ENCODE results near the gene MYO15A. TPM values are rescaled to one million over a fixed set of nuclear protein-coding genes. Genes with fewer than 3 reads are reported as not detected.

MYO15A gene
- total RNA-seq, 1 donor from 2014 or later = 3.3 TPM

DNA sequence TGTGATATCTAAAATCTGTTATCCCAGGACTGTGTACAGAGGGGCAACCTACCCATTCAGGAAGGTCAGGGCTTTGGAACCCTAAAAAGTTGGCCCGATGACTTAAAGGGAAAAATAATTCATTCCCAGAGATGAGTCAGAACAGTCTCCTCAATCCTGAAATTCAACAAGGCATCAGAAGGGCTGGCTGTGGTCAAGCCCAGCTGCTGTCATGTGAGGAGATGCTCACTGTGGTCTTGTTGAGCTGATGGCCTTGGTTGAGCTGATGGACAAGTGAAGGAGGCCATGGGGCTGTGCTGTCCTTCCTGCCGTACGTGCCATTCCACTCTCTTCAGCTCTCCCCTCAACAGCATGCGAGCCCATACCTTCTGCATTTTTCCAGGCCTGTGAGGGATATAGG lies 41.7 kb upstream of the MYO15A start:
- no peaks in the 10 kb centered on the region for H3K9me3 ChIP-seq
- ATAC-seq (no peak), DNase-seq (no peak)
- H3K27ac ChIP-seq = no peak overlapping the region
- intact Hi-C loops (cut with DNase I) = no loop called here
- TF ChIP-seq, protein P1, sequence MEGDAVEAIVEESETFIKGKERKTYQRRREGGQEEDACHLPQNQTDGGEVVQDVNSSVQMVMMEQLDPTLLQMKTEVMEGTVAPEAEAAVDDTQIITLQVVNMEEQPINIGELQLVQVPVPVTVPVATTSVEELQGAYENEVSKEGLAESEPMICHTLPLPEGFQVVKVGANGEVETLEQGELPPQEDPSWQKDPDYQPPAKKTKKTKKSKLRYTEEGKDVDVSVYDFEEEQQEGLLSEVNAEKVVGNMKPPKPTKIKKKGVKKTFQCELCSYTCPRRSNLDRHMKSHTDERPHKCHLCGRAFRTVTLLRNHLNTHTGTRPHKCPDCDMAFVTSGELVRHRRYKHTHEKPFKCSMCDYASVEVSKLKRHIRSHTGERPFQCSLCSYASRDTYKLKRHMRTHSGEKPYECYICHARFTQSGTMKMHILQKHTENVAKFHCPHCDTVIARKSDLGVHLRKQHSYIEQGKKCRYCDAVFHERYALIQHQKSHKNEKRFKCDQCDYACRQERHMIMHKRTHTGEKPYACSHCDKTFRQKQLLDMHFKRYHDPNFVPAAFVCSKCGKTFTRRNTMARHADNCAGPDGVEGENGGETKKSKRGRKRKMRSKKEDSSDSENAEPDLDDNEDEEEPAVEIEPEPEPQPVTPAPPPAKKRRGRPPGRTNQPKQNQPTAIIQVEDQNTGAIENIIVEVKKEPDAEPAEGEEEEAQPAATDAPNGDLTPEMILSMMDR (IDR thresholded peaks at IDR 0.05) = no peak
- H3K36me3 ChIP-seq = peaks cover 42% of the 10 kb centered on the region
- no peaks in the 10 kb centered on the region for H3K27me3 ChIP-seq (ENCODE audit: low read depth)
- H3K4me3 ChIP-seq = no peak overlapping the region
- H3K4me1 ChIP-seq = no peaks in the 10 kb centered on the region

DNA sequence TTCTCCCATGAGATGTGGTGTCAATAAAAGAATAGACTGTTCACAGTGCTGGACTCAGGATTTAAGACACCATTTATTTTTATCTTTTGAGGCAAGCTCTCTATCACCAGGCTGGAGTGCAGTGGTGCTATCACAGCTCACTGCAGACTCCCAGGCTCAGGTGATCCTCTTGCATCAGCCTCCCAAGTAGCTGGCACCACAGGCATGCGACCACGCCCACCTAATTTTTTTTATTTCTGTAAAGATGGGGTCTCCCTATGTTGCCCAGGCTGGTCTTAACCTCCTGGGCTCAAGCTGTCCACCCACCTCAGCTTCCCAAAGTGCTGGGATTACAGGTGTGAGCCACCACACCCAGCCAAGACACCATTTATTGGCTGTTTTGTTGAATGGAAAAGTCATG lies 39.5 kb upstream of the MYO15A start:
- intact Hi-C loops (cut with DNase I) = no loop called here

DNA sequence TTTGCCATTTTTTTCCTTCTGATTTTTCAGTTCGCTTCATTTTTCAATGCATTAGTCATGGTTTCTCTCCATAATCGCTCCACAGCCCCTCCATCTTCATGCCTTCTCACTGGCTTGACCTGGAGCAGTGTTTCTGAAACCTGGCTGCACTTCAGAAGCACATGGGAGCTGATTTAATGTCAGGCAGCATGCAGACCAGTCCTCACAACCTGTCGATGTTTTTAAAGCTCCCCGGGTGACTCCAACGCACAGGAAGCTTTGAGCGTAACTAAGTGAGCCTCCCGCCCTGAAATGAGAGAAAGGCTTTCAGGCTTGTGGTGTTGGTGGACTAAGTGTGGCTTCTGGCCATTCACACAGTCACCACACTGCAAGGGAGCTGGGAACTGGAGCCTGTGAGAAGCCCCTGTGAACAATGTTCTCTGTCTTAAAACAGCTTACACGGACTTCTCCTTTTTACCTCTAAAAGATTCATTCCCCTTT lies 37.7 kb upstream of the MYO15A start:
- DNase-seq = no peak
- intact Hi-C loops (cut with DNase I) = no loop called here
- H3K27ac ChIP-seq = no peak overlapping the region
- no peaks in the 10 kb centered on the region for H3K27me3 ChIP-seq (ENCODE audit: low read depth)
- no peak for ATAC-seq
- peaks cover 10% of the 10 kb centered on the region for H3K36me3 ChIP-seq
- H3K4me3 ChIP-seq = no peak overlapping the region
- TF ChIP-seq, protein P1 (IDR thresholded peaks at IDR 0.05) = no peak
- no peaks in the 10 kb centered on the region for H3K9me3 ChIP-seq
- no peaks in the 10 kb centered on the region for H3K4me1 ChIP-seq

More for the DNA sequence above, 39.5 kb upstream of the MYO15A start:
- no peak for DNase-seq
- TF ChIP-seq, protein P1 (IDR thresholded peaks at IDR 0.05) = no peak
- Histone ChIP-seq H3K9me3 (no peaks in the 10 kb centered on the region), H3K27ac (no peak overlapping the region), H3K4me3 (no peak overlapping the region), H3K36me3 (peaks cover 28% of the 10 kb centered on the region), H3K27me3 (ENCODE audit: low read depth) (no peaks in the 10 kb centered on the region), H3K4me1 (no peaks in the 10 kb centered on the region)
- no peak for ATAC-seq

DNA sequence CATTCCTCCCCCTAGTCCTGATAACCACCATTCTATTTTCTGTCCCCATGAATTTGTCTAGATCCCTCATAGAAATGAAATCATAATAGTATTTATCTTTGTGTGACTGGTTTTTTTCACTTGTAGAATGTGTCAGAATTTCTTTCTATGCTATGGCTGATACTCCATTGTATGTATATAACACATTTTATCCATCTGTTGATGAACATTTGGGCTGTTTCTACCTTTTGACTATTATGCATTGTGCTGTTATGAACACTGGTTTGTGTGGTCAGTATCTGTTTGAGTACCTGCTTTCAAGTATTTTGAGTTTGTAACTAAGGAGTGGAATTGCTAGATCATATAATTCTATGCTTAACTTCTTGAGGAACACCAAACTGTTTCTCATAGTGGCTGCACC lies 36.8 kb upstream of the MYO15A start:
- H3K27ac ChIP-seq = no peak overlapping the region
- H3K9me3 ChIP-seq = no peaks in the 10 kb centered on the region
- no peaks in the 10 kb centered on the region for H3K27me3 ChIP-seq (ENCODE audit: low read depth)
- TF ChIP-seq, protein P1 (IDR thresholded peaks at IDR 0.05) = no peak
- DNase-seq = no peak
- no peak for ATAC-seq
- intact Hi-C loops (cut with DNase I) = no loop called here
- H3K4me3 ChIP-seq = no peak overlapping the region
- H3K36me3 ChIP-seq = peaks cover 4% of the 10 kb centered on the region
- H3K4me1 ChIP-seq = no peaks in the 10 kb centered on the region

DNA sequence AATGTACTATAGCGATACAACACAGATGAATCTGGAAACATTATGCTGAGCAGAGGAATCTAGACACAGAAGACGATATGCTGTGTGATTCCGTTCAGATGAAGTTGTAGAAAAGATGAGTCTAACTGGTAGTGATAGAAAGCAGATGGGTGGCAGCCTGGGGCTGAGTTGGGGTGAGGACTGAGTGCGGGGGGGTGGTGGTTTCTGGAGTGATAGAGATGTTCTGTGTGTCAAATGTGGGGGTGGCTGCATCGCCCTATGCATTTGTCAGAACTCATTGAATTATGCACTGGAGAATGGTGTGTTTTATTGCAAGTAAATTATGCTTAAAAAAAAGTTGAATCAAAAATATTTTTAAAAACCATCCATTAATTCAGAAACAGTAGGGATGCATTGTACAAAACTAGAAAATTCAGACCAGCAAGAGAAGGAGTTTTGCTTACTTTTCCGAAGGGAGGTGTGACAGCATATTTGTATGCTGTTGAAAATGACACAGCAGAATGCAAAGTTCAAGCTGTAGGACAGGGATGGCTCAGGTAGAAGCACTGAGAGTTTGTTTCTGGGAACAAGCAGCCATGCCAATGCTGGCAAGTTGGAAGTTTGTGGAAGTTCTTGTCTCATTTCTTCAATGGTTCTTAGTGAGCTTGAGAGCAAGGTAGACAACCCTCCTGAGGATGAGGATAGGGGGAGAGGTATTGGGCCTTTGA lies 33.8 kb upstream of the MYO15A start:
- Histone ChIP-seq H3K4me3 (no peak overlapping the region), H3K4me1 (no peaks in the 10 kb centered on the region), H3K27ac (no peak overlapping the region), H3K36me3 (no peaks in the 10 kb centered on the region), H3K9me3 (no peaks in the 10 kb centered on the region), H3K27me3 (ENCODE audit: low read depth) (peaks cover 7% of the 10 kb centered on the region)
- no peak for ATAC-seq
- intact Hi-C loops (cut with DNase I) = no loop called here
- TF ChIP-seq, protein P1 (IDR thresholded peaks at IDR 0.05) = no peak
- DNase-seq = no peak

All from lower lobe of right lung (tissue), 2 donors.